HAP-1 (cell line): ENCODE results near the gene PFKP.
A peak's percentile ranks its signal among the peaks of the same experiment; 100 is the strongest.

Source experiments
- DNase-seq, 2 experiments: peaks; one replicate each; pipeline ENCODE4 v3.0.0-alpha.2; 2016 to 2020; ENCODE audit warnings: low spot score in 2 of 2
- H3K27me3 ChIP-seq: fragments of 250-450 bp; sonication (Bioruptor Pico); 2 replicates; pipeline ENCODE4 v1.5.1; 2020; ENCODE audit warnings: low read depth, mild to moderate bottlenecking, moderate library complexity
- H3K36me3 ChIP-seq: fragments of 250-450 bp; sonication (Bioruptor Pico); replicated peaks from 2 replicates; pipeline ENCODE4 v1.5.1; 2020; ENCODE audit warnings: mild to moderate bottlenecking
- H3K4me1 ChIP-seq: fragments of 250-450 bp; sonication (Bioruptor Pico); 2 replicates; pipeline ENCODE4 v1.5.1; 2020; ENCODE audit warnings: mild to moderate bottlenecking
- H3K4me3 ChIP-seq: fragments of 250-450 bp; sonication (Bioruptor Pico); 2 replicates; pipeline ENCODE4 v1.5.1; 2020; ENCODE audit warnings: mild to moderate bottlenecking, moderate library complexity
- H3K9me3 ChIP-seq: fragments of 250-450 bp; sonication (Bioruptor Pico); 2 replicates; pipeline ENCODE4 v1.5.1; 2020; ENCODE audit warnings: mild to moderate bottlenecking, moderate library complexity
- in situ Hi-C: fragments of 300-500 bp; cut with MboI; formaldehyde crosslinking; loops from 3 replicates; pipeline ENCODE4 v1.14.3; 2020; ENCODE audit warnings: low sequenced_read_pairs, inconsistent platforms, mixed read lengths

The PFKP gene

GRCh38 chr10:3068968-3069737 lies 1.8 kb downstream of the PFKP start:
- Histone ChIP-seq H3K36me3 (peaks cover 26% of the 10 kb centered on the region), H3K4me3 (peak overlapping the region; percentile 93), H3K9me3 (no peaks in the 10 kb centered on the region), H3K4me1 (no peaks in the 10 kb centered on the region; the same call in 1 of the 2 replicates), H3K27me3 (no peaks in the 10 kb centered on the region)
- in situ Hi-C loops, result no loop called here
- DNase-seq, result peak; percentile 32 to 62

- DNase-seq, result no peak
- in situ Hi-C loops, result no loop called here
- Histone ChIP-seq H3K36me3 (peaks cover 26% of the 10 kb centered on the region), H3K4me1 (no peaks in the 10 kb centered on the region; the same call in 1 of the 2 replicates), H3K27me3 (no peaks in the 10 kb centered on the region), H3K4me3 (peak overlapping the region; percentile 93; the same call in 1 of the 2 replicates), H3K9me3 (no peaks in the 10 kb centered on the region)
Measured at GRCh38 chr10:3069876-3070275, 2.5 kb downstream of the PFKP start.

DNA sequence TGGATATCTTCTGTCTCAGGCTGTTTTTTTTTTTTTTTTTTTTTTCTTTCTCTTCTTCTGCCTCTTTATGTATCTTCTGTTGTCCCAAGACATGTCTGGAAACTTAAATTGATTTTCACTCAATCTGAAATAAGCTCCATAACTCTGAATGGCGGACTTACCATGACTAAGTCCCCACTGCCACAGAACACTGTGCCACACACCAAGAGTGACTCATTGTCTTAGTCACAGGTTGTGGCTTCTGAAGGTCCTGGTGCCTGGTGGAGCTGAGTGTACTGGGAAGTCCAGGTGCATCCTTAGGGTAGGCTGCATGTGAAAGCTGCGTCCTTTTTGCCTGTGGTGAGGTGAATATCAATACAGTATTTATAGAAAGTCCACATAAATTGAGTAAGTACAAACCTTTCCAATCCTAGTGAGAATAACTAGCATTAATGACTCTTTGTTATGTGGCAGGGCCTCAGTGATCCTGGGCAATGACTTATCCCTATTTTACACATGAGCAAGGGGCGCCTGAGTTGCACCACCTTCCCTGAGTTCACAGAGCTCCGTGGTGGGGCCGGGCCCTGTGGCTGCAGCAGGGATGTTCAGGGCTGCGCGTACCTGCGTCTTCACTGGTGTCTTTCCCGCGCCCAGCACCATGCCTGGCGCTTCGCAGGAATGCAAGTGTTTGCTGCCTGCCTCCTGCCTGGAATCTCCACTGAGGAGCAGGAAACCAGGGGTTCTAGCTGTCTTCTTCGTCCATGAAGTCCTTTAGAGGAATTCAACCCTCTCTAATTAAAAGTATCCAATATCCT lies 4.3 kb downstream of the PFKP start:
- peaks cover 29% of the 10 kb centered on the region for H3K36me3 ChIP-seq
- DNase-seq, result no peak
- in situ Hi-C loops, result no loop called here
- no peaks in the 10 kb centered on the region for H3K27me3 ChIP-seq
- no peaks in the 10 kb centered on the region; the same call in 1 of the 2 replicates for H3K4me1 ChIP-seq
- H3K4me3 ChIP-seq, result no peak overlapping the region
- no peaks in the 10 kb centered on the region for H3K9me3 ChIP-seq

- in situ Hi-C loops, result no loop called here
- H3K4me1 ChIP-seq, result peaks cover 3% of the 10 kb centered on the region; the same call in 1 of the 2 replicates
Measured at GRCh38 chr10:3072641-3073360, 5.5 kb downstream of the PFKP start.

DNA sequence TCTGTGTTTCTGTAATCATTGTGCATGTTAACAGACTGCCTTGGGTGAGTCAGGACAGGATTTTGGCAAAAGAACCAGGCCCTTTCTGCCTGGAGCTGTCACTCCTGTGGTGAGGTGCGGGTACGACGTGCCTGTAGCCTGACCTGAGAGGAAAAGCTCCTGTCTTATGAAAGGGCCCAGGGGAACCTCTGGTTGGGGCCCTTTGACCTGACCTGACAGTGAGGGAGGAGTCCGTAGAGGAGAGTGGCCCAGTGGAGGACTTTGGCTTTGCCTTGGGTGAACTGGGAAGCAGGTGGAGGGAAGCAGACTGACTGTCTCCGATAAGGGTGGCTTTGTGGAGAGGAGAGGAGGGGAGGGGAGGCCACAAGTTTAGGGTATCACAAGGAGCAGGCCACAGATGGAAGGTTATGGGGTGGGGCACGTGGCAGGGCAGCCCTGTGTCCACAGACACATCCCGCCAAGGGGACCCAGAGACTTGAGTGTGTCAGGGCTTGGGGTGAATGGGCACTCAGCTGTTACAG lies 6.9 kb downstream of the PFKP start:
- H3K36me3 ChIP-seq, result peaks cover 29% of the 10 kb centered on the region
- peaks cover 3% of the 10 kb centered on the region; the same call in 1 of the 2 replicates for H3K4me1 ChIP-seq
- in situ Hi-C loops, result no loop called here
- no peaks in the 10 kb centered on the region for H3K27me3 ChIP-seq
- no peak for DNase-seq
- no peaks in the 10 kb centered on the region for H3K9me3 ChIP-seq
- no peak overlapping the region for H3K4me3 ChIP-seq

More at GRCh38 chr10:3072641-3073360, 5.5 kb downstream of the PFKP start:
- Histone ChIP-seq H3K9me3 (no peaks in the 10 kb centered on the region), H3K36me3 (peaks cover 29% of the 10 kb centered on the region), H3K4me3 (no peak overlapping the region), H3K27me3 (no peaks in the 10 kb centered on the region)
- DNase-seq, result no peak

DNA sequence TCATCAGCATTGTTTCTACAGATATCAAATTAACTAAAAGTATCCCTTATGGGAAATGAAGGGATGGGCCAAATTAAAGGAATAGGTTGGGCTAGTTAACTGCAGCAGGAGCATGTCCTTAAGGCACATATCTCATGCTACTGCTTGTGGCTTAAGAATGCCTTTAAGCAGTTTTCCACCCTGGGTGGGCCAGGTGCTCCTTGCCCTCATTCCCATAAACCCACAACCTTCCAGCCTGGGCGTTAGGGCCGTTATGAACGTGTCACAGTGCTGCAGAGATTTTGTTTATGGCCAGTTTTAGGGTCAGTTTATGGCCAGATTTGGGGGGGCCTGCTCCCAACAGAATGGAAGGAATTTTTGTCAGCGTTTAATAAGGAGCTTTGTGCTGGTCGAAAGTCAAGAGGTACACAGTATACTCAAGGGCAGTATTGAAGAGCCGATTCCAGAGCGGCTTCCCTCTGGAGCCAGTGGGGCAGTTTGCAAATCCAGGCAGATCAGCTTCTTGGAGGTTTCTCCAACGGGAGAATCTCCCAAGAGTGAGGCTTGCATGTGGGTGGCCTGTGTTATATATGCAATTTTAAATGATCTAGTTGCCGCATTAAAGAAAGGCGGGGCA lies 7.7 kb downstream of the PFKP start:
- DNase-seq, result no peak
- Histone ChIP-seq H3K9me3 (no peaks in the 10 kb centered on the region), H3K36me3 (peaks cover 26% of the 10 kb centered on the region), H3K4me1 (peaks cover 3% of the 10 kb centered on the region; the same call in 1 of the 2 replicates), H3K27me3 (no peaks in the 10 kb centered on the region), H3K4me3 (no peak overlapping the region)
- in situ Hi-C loops, result no loop called here

- no peaks in the 10 kb centered on the region for H3K9me3 ChIP-seq
- no peaks in the 10 kb centered on the region for H3K27me3 ChIP-seq
- no peak overlapping the region for H3K4me3 ChIP-seq
- no peak for DNase-seq
- peaks cover 3% of the 10 kb centered on the region; the same call in 1 of the 2 replicates for H3K4me1 ChIP-seq
- in situ Hi-C loops, result no loop called here
- peaks cover 20% of the 10 kb centered on the region for H3K36me3 ChIP-seq
Measured at GRCh38 chr10:3076138-3076537, 8.8 kb downstream of the PFKP start.

DNA sequence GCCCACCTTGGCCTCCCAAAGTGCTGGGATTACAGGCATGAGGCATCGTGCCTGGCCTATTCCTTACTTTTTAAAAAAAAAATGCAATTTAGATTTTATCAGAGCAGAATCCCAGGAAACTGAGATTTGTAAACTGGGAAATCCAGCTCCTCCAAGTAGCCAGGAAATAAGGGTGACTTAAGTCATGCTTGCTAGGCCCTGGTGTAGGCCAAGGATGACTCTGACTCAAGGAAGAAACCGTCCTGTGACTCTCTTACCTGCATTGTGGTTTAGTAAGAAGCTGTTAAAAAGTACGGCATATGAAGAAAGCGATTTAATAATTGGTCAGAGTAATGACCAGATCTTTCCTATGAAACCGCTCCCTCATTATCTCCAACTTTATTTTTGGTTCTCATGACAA lies 10.2 kb downstream of the PFKP start:
- Histone ChIP-seq H3K36me3 (peaks cover 17% of the 10 kb centered on the region), H3K4me3 (no peak overlapping the region), H3K4me1 (0 out of 2 replicates have a peak, but pooled peaks cover 3% of the 10 kb centered on the region), H3K9me3 (no peaks in the 10 kb centered on the region), H3K27me3 (no peaks in the 10 kb centered on the region)
- no peak for DNase-seq
- in situ Hi-C loops, result no loop called here

- H3K36me3 ChIP-seq, result peaks cover 16% of the 10 kb centered on the region
- H3K9me3 ChIP-seq, result no peaks in the 10 kb centered on the region
- in situ Hi-C loops, result no loop called here
- H3K27me3 ChIP-seq, result no peaks in the 10 kb centered on the region
- H3K4me1 ChIP-seq, result 0 out of 2 replicates have a peak, but pooled peaks cover 3% of the 10 kb centered on the region
- no peak for DNase-seq
- H3K4me3 ChIP-seq, result no peak overlapping the region
Measured at GRCh38 chr10:3077940-3078630, 10.7 kb downstream of the PFKP start.

DNA sequence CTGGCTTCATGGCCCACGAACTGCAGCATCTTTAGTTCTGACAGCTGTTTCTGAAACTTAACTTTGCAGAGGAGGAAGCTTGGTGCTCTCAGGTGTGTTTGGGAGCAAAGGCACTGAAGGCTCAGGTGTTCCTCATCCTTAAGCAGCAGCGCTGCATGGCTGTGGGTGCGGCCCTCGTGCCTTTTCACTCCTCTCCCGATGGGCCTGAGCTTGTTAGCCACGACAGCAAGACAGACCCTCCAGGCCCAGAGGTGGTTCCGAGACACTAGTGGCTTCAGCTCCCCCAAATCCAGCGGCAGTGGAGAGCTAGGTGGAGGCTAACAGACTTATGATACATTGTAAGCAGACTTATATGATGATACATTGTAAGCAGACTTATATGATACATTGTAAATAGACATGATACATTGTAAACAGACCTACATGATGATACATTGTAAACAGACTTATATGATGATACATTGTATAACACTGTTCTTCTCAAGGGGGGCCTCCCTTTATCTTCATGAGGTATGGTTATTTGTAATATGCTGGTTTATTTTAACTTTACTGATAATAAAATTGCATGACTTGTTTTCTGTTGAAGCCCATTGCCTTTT lies 14.1 kb downstream of the PFKP start:
- no peak for DNase-seq
- in situ Hi-C loops, result no loop called here
- Histone ChIP-seq H3K36me3 (peaks cover 25% of the 10 kb centered on the region), H3K27me3 (no peaks in the 10 kb centered on the region), H3K4me1 (0 out of 2 replicates have a peak, but pooled peaks cover 3% of the 10 kb centered on the region), H3K4me3 (no peak overlapping the region), H3K9me3 (no peaks in the 10 kb centered on the region)

- no peaks in the 10 kb centered on the region for H3K9me3 ChIP-seq
- DNase-seq, result no peak
- in situ Hi-C loops, result no loop called here
- H3K27me3 ChIP-seq, result no peaks in the 10 kb centered on the region
- 0 out of 2 replicates have a peak, but pooled peaks cover 3% of the 10 kb centered on the region for H3K4me1 ChIP-seq
- H3K4me3 ChIP-seq, result no peak overlapping the region
- peaks cover 25% of the 10 kb centered on the region for H3K36me3 ChIP-seq
Measured at GRCh38 chr10:3082290-3082689, 14.9 kb downstream of the PFKP start.

- peaks cover 30% of the 10 kb centered on the region for H3K36me3 ChIP-seq
- no peaks in the 10 kb centered on the region for H3K4me1 ChIP-seq
- H3K27me3 ChIP-seq, result no peaks in the 10 kb centered on the region
- H3K9me3 ChIP-seq, result no peaks in the 10 kb centered on the region
- in situ Hi-C loops, result no loop called here
- no peak overlapping the region for H3K4me3 ChIP-seq
- DNase-seq, result no peak
Measured at GRCh38 chr10:3085785-3086567, 18.6 kb downstream of the PFKP start.
